Astrocyte of the cerebellum (primary cell): ENCODE measurements around the gene BSDC1.

Experiments
- DNase-seq: peaks from one replicate; pipeline ENCODE4 v3.0.0-alpha.2; 2011; ENCODE audit warnings: low read depth
- H3K4me3 ChIP-seq: 2 replicates; pipeline ENCODE4 v1.5.1; 2011; ENCODE audit warnings: mild to moderate bottlenecking, low read depth, low read length, moderate library complexity
- CTCF ChIP-seq: IDR thresholded peaks from 2 replicates; pipeline ENCODE4 v1.5.1; 2012; ENCODE audit warnings: low read length, low read depth, moderate library complexity, mild to moderate bottlenecking; ENCODE audit errors: missing control alignments
- in situ Hi-C: cut with HindIII; loops from 2 replicates; pipeline ENCODE4 v1.10.0; 2017; ENCODE audit warnings: low sequenced_read_pairs

BSDC1 gene

GRCh38 chr1:32364836-32365235 lies 29.4 kb downstream of the BSDC1 start:
- no peak for DNase-seq
- H3K4me3 ChIP-seq: no peak overlapping the region
- TF ChIP-seq CTCF: no peak
- in situ Hi-C loops: no loop called here

DNA sequence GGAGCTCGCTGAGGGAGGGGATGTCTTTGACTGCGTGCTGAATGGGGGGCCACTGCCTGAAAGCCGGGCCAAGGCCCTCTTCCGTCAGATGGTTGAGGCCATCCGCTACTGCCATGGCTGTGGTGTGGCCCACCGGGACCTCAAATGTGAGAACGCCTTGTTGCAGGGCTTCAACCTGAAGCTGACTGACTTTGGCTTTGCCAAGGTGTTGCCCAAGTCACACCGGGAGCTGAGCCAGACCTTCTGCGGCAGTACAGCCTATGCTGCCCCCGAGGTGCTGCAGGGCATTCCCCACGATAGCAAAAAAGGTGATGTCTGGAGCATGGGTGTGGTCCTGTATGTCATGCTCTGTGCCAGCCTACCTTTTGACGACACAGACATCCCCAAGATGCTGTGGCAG lies 30.5 kb downstream of the BSDC1 start:
- in situ Hi-C loops: no loop called here
- H3K4me3 ChIP-seq: no peak overlapping the region
- no peak for DNase-seq
- TF ChIP-seq CTCF: no peak

- DNase-seq: no peak
- in situ Hi-C loops: no loop called here
- peak within 1 kb of the TSS; percentile 37 for H3K4me3 ChIP-seq
- no peak for TF ChIP-seq CTCF
Observed at GRCh38 chr1:32362474-32363313, 31.5 kb downstream of the BSDC1 start, which contains the start of the genes FAM229A and TSSK3. TSS of gene FAM229A (minus strand) at chr1:32362485. CDS start at chr1:32362091, 394 bp downstream. TSS of gene TSSK3 (plus strand) at chr1:32362539. CDS start at chr1:32362702, 163 bp downstream.

- H3K4me3 ChIP-seq: peak overlapping the region; percentile 37
- no peak for DNase-seq
- in situ Hi-C loops: no loop called here
- peak; percentile 42 for TF ChIP-seq CTCF
Observed at GRCh38 chr1:32361674-32362473, 32.4 kb downstream of the BSDC1 start.

GRCh38 chr1:32361308-32361673 lies 33.0 kb downstream of the BSDC1 start:
- DNase-seq: no peak
- H3K4me3 ChIP-seq: no peak overlapping the region
- in situ Hi-C loops: no loop called here
- no peak for TF ChIP-seq CTCF

- DNase-seq: no peak
- in situ Hi-C loops: no loop called here
- no peak overlapping the region for H3K4me3 ChIP-seq
- TF ChIP-seq CTCF: no peak
Observed at GRCh38 chr1:32358435-32358834, 35.8 kb downstream of the BSDC1 start.
